RPMI7951 (cell line): ENCODE data around the gene RNF220. TPM values are rescaled to one million over a fixed set of nuclear protein-coding genes. Genes with fewer than 3 reads are reported as not detected.
"Not testable (repeated sequence)": the region's sequence is repeated elsewhere in the genome, so short reads cannot be mapped to it uniquely, and the experiment has no call there.

Source experiments
- DNase-seq: peaks from one replicate; pipeline ENCODE4 v3.0.0-alpha.2; 2012; ENCODE audit warnings: low read depth
- total RNA-seq: library from RNA; depleted of rRNA; stranded (reverse); fragments of >200 nt; shearing (Covaris generic); gene quantifications from 2 replicates; pipeline ENCODE4 v1.2.3, GENCODE V29; 2014

Gene RNF220
- total RNA-seq, 1 experiment from 2014 or later = 43.1 TPM

DNA sequence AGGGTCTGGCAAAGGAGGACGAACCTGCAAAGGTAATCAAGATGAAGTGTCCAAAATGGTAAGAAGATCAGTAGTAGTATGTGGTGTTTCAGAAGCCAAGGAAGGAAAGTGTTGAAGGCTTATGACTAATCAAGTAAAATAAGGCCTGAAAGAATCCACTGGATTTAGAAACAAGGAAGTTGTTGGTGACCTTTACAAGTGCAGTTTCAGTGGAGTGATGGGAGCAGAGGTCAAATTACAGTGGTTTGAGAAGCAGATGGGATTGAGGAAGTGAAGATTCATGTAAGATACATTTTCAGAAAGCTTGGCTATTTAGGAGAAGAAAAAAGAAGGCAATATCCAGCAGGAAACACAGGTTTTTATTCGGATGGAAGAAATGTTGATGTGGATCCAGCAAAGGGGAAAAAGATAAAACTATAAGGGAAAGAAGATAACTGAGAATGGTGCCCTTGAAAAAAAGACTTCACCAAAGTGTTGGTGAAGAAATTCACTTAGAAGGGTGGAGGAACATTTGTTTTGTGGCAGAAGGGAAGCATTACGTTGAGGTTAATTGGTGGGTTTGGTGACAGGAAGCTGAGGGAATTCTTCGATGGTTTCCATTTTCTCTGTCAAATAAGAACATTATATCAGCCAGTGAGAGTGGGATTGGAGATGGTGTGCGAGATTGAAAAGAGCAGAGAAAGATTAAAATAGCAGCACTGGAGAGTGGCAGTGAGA is 271.6 kb downstream of the RNF220 start:
- DNase-seq = peak; percentile 68

DNA sequence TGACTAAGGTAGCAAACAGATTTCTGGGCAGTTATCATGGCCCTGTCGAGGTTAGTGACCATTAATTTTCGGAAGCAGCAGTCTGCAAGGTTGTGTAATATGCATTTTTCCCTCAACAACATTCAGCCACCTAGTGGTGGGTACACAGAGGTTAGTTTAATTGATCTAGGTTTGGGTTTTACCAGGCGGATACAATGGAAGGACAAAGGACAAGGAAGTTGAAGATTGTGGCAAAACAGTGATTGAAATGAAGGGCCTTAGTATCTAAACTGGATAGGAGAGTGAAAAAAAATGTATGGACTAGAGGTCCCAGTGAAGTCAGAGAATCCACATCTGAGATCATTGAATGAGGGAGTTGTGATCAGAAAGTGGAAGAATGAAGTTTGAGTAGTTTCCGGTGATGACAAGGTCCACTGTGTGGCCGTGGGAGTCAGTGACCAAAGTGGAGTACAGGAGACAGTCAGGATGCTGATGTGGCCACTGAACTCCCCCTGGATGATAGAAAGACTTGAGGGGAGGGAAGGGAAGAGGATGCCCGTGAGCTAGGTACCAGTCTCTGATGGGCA is 272.2 kb downstream of the RNF220 start:
- DNase-seq = peak; percentile 75

DNA sequence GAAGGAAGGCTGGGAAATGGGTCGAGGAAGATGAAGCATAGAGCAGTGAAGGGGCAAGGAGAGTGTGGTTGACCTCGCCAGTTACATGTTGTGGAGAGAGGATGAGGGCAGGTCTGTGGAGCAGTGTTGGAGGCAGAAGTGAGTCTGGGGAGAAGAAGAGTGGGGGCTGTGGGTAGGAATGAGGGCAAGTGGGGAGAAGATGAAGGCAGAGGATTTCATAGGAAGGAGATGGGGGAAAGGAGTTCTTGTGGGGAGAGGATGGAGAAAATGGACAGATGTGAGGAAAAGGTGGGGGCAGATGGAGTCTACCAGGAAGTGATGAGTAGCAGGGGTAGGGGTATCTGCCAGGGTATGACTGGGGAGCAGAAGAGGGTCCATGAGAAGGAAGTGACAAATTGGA is 273.1 kb downstream of the RNF220 start:
- DNase-seq = no peak

DNA sequence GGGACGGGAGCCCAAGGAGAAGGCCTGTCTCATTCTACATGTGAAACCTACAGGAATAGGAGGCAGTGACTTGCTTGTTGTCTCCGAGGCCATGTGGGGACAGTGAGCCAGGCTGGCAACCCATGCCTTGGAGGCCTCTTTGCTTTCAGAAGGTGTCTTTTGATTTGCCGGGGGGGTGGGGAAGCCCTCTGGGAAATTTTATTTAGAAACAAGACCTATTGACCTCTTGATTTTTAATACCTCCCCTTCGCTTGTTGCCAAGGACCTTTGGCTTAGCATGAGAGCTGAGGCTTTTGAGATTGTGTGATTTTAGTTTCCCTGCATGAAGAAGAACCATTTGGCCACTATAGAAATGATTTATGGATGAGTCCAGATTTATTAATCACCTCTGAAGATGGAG is 273.6 kb downstream of the RNF220 start:
- DNase-seq = no peak

DNA sequence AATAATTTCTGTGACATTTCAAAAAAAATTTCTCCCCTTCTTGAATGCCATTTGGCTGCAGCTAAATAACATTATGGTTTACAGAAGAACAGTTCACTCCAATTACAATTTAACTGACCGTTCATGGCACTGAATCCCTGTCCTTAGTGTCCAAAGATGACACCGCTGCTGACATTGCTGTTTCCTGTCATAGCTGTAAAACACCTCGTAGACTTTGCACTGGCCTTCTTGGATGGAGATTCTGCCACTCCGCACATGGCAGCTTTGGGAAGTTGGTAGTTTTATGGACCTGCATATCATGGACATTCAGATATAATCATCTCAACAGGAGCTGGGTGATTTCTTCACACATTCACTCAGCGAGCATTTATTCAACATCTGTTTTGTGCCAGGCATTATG is 274.4 kb downstream of the RNF220 start:
- no peak for DNase-seq

DNA sequence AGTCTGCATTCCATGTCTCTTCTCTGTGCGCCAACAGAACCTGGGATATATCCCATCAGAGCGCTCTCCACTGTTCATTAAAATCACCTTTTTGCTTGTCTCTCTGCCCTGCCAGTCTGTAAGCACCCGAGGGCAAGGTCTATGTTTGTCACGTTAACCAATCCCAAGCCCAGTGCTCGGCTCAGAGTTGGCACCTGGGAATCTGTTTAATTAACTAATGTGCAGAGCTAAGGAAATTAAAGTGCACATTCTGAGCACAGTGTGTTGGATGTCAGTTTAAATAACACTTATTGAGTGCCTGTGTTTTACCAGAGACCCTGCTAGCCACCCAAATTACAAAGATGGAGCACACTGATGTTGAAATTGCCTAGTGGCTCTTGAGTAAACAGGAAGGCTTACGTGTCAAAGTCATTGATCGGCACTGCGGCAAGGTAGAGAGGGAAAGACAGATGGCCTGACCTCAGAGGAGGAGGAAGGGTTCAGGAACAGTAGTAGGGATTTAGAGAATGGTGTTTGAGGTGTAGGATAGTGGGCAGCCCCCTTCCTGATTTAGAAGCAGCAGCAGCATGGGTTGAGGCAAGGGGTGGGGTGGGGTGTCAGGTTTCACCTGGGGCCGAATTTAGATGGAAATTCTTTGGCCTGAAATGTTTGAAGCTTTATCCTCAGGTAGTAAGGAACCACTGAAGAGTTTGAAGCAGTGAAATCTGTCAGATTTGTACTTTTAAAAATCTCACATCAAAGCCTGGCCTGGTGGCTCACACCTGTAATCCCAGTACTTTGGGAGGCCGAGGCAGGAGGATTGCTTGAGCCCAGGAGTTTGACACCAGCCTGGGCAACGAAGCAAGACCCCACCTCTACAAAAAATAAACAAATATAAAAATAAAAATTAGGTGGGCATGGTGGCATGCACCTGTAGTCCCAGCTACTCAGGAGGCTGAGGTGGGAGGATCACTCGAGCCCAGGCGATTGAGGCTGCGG is 277.1 kb downstream of the RNF220 start:
- no peak for DNase-seq

DNA sequence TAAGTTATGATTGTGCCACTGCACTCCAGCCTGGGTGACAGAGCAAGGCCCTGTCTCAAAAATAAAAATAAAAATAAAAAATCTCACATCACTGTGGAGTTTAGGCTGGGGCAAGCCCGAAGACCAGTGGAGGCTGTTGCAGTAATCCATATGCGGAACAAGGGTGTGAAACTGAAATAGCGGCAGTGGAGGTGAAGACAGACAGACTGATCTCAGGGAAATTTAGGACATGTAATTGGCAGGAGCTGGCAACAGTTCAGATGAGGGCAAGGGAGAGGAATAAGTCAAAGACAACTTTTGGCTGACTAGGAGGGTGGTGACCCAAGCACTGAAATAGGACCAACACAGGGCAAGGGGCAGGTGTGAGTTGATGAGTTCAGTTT is 277.8 kb downstream of the RNF220 start:
- no peak for DNase-seq

DNA sequence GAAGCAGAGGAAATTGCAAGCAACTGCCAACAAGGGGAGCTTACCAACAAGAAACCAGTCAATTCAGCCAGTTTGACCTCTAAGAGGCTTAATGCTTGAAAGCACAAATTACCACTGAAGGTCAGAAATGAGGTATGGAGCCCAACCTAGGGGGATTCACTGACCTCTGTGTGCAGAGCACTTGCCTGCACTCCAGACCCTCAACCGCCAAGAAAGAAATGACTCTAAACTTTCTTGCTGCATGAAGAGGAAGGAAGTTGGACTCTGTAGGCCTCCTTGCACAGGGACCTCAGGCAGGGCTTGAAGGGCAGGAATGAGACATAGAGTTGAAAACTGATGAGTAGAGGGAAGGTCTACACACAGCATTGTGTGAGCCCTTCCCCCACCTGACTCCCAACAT is 279.5 kb downstream of the RNF220 start:
- DNase-seq = no peak

DNA sequence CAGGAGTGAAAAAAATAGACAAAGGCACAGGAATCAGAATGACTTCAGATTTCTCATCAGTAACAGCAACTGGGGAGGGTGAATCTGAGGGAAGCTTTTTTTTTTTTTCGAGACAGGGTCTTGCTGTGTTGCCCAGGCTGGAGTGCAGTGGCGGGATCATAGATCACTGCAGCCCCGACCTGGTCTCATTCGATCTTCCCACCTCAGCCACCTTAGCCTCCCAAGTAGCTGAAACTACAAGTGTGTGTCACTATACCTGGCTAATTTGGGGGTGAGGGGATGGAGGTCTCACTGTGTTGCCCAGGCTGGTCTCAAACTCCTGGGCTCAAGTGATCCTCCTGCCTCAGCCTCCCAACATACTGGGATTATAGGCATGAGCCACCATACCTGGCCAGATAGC is 280.2 kb downstream of the RNF220 start:
- no peak for DNase-seq

DNA sequence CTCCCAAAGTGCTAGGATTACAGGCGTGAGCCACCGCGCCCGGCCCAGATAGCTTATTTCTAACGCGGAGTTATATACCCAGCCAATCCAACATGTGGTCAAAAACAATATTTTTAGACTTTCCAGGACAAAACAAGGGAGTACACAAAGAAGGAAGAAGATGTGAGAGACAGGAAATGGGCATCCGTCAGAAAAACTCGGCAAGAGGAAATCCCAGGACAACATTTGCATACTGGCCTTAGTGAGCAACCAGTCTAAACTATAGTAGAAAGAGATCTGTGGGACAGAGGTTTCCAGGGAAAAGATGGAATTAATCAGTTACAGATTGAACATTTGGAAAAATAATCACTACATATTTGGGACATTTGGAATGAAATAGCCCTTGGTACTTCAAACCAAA is 280.8 kb downstream of the RNF220 start:
- DNase-seq = no peak

DNA sequence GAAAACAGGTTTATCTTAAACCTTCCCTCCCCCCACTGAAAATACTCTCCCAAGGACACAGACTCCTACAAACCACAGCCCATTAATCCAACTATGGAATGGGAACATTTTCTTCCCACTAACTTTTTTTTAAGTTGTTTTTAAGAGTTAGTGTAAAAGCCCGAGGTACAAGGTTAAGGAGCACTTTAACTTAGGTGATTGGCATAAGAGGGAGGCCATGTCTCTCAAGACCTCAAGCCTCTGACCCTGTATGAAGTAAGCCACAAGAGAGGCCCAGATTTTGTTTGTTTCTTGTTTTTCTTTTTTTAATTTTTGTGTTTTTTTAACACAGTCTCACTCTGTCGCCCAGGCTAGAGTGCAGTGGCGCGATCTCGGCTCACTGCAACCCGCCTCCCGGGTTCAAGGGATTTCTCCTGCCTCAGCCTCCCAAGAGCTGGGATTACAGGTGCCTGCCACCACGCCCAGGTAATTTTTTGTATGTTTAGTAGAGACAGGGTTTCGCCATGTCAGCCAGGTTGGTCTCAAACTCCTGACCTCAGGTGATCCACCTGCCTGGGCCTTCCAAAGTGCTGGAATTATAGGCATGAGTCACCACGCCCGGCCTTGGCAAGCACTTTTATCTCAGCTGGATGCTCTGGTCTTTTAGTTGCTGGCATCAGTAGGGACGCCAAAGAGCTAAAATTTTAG is 283.8 kb downstream of the RNF220 start:
- no peak for DNase-seq

DNA sequence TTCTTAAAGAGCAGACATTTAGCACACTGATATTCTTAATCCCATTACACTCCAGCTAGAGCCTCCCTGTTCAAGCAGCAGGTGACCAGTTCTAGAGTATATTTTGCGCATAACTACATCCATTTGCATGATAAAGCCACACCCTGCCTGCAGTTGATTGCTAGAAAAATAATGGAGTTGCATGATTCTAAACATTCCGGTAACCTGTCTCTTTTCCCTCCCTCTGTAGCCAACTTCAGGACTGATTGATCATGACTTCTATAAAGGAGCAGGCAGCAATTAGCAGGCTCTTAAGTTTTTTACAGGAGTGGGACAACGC is 284.4 kb downstream of the RNF220 start:
- no peak for DNase-seq

DNA sequence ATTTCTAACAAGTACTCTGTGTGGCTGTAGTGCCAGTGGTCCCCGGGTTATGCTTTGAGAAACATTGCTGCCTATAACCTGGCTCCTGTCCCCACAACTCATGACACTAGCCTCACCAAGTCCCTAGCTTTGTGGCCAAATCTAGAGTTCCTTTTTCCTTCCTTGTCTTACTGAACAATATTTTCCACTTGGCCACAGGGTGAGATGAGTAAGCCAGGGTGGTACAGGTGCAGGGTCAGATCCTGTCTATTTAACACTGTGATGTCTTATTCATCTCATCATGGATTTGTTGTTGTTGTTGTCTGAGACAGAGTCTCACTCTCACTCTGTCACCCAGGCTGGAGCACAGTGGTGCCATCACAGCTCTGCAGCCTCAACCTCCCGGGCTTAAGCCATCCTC is 288.1 kb downstream of the RNF220 start:
- no peak for DNase-seq

DNA sequence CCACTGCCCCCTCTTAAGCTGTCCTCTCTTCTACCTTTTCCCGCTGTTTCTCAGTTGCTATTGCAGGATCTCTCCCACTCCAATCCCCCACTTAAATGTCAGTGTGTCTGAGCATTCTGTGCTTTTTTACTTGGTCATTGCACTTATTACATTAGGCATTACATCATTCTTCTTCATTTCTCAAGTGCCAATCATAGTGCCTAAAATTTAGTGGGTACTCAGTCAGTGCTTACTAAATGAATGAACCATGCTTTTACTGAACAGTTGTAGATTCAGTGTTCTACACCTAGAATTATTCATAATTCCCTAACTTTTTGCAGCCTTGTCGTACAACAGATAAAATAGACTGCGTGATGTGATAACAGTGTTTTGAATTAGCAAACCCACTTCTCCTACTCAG is 288.8 kb downstream of the RNF220 start:
- DNase-seq = no peak

DNA sequence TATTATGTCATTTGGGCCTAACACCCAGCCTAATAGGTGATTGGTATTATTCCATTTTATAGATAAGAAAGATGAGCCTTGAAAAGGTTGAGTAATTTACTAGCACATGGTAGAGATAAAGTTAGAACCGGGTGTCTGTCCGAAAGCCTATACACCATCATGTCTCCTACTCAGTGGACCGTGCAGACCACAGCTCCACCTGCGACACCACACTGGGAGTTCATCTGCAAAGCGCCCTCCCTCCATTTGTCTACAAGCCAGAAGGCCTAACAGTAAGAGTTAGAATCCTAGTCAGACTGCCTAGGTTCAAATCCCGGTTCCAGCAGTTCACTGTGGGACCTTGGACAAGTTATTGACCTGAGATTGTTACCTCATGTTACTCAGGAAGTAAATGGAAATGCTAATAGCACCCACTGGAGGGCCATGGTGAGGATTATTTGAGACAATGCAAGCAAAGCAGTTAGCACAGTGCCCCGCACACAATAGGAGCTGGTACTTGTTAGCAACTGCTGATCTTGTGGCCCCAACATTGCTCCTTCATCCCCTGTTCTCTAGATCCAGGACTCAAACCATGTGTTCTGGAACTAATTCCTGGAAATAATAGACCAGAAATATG is 289.9 kb downstream of the RNF220 start:
- DNase-seq = no peak

DNA sequence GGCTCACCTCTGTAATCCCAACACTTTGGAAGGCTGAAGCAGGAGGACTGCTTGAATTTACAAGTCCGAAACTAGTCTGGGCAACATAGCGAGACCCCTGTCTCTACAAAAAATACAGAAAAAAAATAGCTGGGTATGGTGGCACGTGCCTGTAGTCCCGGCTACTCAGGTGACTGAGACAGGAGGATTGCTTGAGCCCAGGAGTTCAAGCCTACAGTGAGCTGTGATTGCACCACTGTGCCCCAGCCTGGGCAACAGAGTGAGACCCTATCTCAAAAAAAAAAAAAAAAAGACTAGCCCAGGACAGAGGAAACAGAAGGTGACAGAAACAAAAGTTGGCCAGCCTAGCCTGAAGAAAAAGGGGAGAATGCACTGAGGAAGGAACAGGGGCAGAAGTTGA is 290.6 kb downstream of the RNF220 start:
- DNase-seq = no peak

DNA sequence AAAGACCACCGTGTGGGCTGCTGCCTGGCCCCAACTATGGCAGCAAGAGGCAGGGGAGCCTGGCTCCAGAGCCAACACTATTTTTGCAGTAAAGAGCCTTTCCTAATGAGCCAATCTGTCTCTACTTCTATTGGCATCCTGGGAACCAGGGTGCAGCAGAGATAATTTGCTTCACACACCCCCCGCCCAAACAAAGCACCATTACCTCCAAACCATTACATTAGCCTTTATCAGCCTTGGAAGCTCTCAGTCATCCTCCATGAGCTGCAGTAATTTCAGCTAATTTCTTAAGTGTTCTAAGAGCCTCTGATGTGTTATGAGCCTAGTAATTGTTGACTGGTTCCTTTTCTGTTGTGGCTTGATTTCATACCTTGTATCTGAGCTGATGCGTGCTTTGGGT is 291.0 kb downstream of the RNF220 start:
- DNase-seq = no peak

DNA sequence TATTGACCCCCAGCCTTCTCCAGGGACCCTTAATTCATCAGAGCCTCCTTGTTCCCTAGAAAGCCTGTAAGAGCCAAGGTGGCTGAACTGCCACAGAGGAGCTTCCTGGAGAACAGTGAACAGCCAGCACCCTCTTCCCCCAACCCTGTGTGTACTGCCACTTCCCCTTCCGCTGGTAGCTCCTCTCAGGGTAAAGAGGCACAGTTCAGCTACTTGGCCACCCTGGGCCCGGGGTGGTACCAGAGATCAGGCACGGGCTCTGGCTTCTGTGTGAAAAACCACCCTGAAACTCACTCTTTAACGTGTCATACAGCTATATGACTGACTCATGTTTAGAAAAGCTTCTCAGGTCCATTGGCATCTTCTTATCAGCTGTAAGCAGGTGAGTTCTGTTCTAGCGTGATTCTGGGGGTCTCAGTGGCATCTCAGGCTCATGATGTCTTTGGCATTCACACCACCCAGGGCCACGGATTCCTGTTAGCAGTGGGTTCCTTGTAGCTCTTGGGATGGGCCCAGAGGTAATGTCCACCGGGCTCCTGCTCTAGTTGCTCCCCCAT is 291.8 kb downstream of the RNF220 start:
- DNase-seq = no peak

DNA sequence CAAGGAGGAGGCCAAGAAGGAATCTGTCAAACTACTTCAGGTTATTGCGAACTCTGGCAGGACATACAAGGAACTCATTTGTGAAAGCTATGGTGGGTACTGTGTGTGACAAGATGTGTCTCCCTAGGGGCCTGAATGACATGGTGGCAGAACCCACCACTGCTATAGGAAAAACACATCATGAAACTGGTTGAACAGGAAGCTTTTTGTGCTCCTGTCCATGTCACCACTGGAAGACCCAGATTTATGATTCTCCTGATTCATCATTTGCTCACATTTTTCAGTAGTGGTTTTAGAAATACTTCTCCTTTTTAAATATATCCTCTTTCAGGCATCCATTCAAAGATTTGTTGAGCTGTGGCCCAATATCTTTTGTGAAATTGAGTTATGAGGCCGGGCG is 293.1 kb downstream of the RNF220 start:
- DNase-seq = no peak

DNA sequence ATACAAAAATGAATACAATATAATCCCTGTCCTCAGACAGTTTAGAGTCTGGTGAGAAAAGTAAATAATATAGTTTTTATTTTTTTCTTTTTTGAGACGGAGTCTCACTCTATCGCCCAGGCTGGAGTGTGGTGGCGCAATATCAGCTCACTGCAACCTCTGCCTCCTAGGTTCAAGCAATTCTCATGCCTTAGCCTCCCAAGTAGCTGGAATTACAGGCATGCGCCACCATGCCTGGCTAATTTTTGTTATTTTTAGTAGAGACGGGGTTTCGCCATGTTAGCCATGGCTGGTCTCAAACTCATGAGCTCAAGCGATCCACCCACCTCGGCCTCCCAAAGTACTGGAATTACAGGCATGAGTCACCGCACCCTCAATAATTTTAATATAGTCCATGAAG is 294.3 kb downstream of the RNF220 start:
- not testable (repeated sequence) for DNase-seq

DNA sequence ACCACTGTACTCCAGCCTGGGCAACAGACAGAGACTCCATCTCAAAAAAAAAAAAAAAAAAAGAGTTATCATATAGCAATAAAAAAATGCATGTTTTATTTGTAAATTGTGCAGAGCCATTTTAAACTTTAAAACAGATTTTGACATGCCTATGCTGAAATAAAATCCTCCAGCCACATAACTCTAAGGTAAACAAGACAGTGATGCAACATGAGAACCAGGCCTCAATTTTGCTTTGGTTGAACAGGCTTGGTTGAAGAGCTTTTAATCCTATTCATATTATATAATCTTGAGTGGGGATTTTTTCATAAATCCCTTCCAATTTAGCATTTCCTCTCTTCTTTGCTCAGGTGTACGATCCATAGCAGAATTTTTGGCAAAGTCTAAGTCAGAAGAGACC is 295.5 kb downstream of the RNF220 start:
- no peak for DNase-seq

DNA sequence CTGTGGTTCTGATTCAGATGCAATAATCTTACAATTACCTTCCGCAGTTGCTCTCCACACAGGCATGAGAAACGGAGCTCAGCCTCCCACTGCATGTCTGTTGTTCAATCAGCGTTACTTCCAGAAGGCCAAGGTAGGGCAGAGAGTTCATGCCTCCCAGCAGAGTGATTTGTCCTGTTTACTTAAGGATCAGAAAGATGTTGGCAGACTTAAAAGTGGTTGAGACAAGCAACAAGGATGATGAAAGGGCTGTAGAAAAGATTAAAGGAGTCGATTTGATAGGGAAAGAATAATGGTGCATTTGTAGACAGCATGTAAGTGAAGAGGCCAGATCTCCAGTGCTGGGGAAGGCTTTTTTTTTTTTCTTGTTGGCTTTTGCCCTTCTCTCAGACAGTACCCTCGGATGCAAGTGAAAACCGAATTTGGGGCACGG is 296.1 kb downstream of the RNF220 start:
- DNase-seq = no peak
